ENCODE results near the gene ZNF677.

DNA sequence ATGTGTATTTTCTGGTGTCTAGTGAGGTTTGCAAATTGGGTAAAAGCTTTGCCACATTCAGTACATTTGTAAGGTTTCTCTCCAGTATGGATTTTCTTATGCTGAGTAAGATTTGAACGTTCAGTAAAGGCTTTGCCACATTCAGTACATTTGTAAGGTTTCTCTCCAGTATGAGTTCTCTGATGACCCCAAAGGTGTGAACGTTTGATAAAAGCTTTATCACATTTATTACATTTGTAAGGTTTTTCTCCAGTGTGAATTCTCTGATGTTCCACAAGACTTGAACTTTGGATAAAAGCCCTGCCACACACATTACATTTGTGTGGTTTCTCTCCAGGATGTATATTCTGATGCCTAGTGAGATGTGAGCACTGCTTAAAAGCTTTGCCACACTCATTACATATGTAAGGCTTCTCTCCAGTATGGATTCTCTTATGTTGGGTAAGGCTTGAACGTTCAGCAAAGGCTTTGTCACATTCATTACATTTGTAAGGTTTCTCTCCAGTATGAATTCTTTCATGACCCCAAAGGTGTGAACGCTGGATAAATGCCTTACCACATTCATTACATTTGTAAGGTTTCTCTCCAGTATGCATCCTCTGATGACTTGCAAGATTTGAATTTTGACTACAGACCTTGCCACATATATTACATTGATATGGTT is 17.4 kb downstream of the ZNF677 start:
- TF ChIP-seq, protein P1, sequence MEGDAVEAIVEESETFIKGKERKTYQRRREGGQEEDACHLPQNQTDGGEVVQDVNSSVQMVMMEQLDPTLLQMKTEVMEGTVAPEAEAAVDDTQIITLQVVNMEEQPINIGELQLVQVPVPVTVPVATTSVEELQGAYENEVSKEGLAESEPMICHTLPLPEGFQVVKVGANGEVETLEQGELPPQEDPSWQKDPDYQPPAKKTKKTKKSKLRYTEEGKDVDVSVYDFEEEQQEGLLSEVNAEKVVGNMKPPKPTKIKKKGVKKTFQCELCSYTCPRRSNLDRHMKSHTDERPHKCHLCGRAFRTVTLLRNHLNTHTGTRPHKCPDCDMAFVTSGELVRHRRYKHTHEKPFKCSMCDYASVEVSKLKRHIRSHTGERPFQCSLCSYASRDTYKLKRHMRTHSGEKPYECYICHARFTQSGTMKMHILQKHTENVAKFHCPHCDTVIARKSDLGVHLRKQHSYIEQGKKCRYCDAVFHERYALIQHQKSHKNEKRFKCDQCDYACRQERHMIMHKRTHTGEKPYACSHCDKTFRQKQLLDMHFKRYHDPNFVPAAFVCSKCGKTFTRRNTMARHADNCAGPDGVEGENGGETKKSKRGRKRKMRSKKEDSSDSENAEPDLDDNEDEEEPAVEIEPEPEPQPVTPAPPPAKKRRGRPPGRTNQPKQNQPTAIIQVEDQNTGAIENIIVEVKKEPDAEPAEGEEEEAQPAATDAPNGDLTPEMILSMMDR (conservative IDR thresholded peaks at IDR 0.05; ENCODE audit: low read length) = no peak
- TF ChIP-seq EZH2phosphoT487 (IDR thresholded peaks at IDR 0.05; ENCODE audit: borderline replicate concordance) = no peak

Data from Loucy (cell line).